NCI-H460 (cell line): ENCODE results near the gene RXRA. TPM values are rescaled to one million over a fixed set of nuclear protein-coding genes. Genes with fewer than 3 reads are reported as not detected.
A peak's percentile ranks its signal among the peaks of the same experiment; 100 is the strongest.

Source experiments
- DNase-seq: peaks from one replicate; pipeline ENCODE4 v3.0.0-alpha.2; 2016; ENCODE audit warnings: low read depth; ENCODE audit errors: extremely low read depth
- polyA plus RNA-seq: library from polyadenylated mRNA; depleted of rRNA; stranded (reverse); fragments of >200 nt; gene quantifications from 2 replicates; pipeline ENCODE4 v1.2.3, GENCODE V29; 2014; cell fraction: nucleus; rRNA removed
- total RNA-seq: library from RNA; depleted of rRNA; stranded (reverse); fragments of >200 nt; shearing (Covaris generic); gene quantifications from 2 replicates; pipeline ENCODE4 v1.2.3, GENCODE V29; 2014; rRNA removed

RXRA gene
- 29.3 and 30.5 TPM in 2 replicates for total RNA-seq
- 15.3 and 19.8 TPM in 2 replicates for polyA plus RNA-seq

DNA sequence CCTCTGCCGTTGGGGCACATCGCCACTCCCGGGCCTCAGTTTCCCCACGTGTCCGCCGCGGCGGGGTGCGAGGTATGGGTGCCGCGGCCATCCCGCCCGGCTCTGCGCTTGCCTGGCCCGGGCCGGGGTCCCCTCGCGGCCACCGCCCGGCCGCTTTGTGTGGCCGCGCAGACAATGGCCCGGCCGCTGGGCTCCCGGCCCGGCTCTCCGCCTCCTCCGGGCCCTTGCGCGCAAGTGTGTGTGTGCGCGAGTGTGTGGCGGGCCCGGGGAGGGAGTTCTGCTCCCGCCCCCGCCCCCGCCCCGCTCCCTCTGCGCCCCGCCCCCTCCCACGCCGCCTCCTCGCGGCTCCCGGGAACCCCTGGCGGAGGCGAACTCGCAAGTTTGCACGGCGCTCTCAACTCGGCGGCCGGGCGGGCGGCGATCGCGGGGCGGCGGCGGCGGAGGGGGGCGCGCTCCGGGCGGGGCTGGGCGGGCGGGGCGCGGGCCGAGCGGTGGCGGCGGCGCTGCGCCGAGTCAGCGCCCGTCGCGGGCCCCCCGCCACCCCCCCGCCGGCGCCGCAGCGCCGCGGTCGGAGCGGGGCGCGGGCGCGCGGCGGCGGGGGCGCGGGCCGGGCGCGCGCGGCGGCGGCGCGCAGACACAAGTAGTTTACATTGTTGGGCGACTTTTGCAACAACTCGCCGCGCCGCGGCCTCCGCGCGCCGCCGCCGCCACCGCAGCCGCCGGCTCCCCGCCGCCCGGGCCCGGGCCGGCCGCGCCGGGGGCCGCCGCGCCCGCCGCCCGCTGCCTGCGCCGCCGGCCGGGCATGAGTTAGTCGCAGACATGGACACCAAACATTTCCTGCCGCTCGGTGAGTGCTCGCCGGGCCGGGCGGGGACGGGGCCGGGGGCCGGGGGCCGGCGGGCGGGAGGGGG is at the start of gene RXRA:
Gene RXRA, plus strand, starts transcription at position 643 of the 911 bp plus-strand sequence. Its CDS starts 177 bp downstream, at position 820.
- DNase-seq, result peak; percentile 87

- no peak for DNase-seq
Observed at GRCh38 chr9:134278286-134278685, 48.0 kb upstream of the RXRA start.

DNA sequence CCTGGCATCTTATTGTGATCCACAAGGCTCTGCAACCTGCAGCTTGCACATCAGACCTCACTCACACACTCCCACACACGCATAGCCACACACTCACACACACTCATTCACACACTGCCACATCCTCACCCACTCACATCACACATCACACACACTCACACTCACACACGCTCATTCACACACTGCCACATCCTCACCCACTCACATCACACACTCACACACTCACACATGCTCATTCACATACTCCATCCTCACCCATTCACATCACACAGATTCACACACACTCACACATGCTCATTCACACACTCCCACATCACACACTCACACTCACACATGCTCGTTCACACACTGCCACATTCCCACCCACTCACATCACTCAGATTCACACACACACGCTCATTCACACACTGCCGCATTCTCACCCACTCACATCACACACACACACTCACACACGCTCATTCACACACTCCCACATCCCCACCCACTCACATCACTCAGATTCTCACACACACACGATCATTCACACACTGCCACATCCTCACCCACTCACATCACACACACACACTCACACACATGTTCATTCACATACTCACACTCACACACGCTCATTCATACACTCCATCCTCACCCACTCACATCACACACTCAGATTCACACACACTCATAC is 47.1 kb upstream of the RXRA start:
- no peak for DNase-seq

GRCh38 chr9:134282138-134282650 is 44.1 kb upstream of the RXRA start:
- no peak for DNase-seq

DNA sequence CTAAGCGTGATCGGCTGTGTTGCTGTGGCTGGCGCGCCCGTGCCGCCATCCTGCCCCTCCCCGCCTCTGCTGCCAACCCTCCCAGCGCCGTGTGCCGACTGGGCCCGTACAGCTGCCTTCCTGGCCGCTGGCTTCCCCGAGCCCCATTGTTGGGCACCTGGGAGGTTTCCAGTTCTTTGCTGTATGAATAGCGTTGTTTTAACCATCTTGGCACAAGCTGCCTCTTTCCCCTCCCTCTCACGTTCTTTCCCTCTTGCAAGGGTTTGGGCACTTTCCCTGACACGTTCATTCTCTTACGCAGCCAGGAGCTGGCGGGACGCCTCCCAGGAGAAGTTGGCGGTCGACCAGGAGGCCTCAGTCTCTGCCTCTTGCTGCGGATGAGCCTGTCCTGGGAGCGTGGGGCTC is 43.1 kb upstream of the RXRA start:
- DNase-seq, result no peak

DNA sequence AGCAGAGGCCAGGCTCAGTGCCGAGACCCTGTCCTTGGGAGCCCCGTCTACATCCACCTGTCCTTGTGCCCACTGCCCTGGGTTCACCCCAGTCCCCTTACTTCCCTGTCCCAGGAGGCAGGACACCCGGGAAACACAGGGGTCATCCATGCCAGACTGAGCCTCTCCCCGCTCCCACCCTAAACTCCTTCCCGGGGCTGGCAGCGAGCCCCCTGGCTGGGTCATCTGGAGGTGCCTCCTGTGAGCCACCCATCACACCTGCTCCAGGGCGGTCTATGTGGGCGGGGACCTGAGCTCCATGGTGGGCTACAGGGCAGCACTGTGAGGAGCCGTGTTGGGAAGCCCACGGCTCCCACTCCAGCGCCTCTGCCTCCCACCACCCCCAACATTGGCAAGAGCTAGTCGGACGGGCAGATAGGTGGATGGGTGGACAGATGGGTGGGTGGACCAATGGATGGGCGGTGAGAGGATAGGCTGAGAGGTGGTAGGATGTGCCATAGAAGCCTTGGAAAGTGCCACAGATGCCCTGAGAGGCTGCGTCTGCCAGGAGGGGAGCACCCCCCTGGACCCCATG is 42.5 kb upstream of the RXRA start:
- no peak for DNase-seq

- DNase-seq, result no peak
Observed at GRCh38 chr9:134284273-134284672, 42.0 kb upstream of the RXRA start.

- no peak for DNase-seq
Observed at GRCh38 chr9:134284741-134285140, 41.5 kb upstream of the RXRA start.

DNA sequence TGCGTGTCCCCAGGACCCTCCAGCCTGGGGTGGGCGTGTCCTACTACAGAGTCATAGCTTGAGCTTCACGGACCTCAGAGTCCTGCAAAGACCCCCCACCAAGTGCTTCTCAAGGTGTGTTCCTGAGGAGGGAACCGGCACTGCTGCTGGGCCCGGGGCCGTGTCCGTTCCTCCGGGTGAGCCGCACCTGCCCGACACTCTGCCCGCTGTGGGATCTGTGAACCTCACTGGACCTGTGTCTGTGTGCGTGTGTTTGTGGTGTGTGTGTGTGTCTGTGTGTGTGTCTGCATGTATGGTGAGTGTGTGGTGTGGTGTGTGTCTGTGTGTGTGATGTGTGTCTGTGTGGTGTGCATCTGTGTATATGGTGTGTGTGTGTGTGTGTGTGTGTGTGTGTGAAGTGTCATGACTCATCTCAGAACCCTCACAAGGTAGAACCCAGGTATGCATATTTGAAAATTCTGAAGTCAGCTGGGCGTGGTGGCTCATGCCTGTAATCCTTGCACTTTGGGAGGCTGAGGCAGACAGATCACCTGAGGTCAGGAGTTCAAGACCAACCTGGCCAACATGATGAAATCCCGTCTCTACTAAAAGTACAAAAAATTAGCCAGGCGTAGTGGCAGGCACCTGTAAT is 40.9 kb upstream of the RXRA start:
- no peak for DNase-seq

DNA sequence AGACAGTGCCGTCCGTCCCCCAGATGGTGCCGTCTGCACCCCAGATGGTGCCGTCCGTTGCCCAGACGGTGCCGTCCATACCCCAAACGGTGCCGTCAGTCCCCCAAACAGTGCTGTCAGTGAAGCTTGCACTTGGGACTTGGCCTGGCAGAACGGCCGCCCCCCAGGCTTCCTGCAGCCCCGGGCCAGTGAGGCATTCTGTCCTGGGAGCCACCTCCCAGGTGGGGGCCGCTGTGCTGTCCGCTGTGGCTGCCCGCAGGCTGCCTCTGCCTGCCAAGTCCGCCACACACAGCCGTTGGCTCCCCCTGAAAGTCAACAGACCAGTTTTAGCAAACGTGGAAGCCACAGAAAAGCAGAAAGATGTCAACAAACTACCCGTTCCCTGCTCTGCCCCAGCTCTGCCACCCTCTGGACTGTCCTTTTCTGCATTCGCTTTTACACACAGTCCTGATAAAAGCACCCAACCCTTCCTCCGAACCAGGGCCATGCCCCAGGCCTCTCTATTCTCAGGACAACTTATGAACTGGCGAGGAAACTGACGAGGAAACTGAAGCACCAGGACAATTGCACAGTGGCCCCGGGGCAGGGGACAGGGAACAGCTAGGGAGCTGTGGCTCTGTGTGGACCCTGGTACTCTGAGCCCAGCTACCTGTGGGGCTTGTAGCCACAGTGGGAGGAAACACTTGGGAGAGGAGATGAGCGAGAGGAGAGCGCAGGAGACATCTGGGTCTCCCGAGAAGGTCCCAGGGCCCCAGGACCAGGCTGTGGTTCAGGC is 39.6 kb upstream of the RXRA start:
- DNase-seq, result no peak

DNA sequence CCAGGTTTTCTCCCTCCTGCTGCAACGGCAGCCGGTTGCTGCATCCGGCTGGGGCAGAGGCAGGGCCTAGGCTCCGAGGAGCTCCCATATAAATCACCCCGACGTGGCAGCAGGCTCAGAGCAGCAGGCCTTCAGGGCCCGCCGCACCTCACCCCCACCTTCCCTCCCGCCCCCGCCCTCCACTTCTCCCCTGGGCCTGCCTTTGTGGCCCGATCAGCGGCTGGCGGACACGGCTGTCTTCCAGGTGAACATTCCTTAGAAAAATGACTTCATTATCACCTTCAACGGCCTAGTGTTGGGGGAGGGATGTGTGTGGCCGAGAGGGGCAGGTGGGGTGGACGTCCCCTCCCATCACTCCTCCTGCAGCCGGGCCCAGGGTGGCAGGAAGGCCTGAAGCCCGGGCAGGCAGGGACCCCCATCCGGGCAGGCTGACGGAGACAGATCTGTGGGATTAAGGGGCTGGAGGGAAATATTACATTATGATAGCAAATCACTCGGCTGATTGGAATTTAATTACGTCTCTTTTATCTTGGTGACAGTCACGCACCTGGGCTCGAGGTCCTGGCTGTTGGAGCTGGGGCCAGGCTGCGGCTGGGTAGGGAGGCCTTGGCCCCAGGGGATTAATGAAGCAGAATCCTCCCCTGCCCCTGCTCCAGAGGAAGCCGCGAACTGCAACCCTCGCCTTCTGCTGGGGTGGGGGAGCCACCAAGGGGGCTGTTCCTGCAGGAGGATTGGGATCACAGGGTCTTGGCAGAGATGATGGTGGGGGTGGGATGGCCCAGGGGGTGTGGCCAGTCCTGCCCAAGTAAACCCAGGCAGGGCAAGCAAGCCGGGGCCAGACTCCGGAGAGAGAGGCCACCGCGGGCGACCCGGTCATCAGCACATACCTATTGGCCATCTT is 38.4 kb upstream of the RXRA start:
- DNase-seq, result no peak

GRCh38 chr9:134288746-134289145 is 37.5 kb upstream of the RXRA start:
- no peak for DNase-seq

DNA sequence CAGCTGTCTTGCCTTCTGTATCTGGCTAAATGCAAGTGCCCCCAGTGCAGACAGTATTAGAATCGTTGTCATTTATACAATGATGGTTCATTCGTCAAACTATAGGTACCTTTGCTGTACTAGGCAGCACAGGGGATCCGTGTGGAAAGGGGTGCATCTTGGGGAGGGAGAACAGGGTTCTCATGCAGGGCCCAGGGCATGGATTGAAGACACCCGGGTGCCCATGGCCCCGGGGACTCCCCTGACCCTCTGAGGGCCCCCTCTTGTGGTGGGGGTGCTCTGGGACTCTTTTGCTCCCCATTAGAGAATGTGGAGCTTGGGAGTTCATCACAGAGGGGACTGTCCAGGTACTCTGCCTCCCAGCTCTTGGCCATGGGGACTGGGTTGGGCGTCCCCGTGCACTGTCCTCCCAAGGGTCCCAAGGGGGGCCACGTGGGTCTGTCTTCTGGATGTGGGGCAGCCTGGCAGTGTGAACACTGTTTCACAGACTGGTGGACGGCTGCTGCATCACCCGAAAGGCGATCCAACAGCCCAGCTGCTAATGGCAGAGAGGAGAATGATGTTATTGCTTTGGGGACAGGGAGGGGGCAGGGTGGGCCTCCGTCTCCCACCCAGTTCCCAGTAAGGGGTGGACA is 36.9 kb upstream of the RXRA start:
- DNase-seq, result no peak

DNA sequence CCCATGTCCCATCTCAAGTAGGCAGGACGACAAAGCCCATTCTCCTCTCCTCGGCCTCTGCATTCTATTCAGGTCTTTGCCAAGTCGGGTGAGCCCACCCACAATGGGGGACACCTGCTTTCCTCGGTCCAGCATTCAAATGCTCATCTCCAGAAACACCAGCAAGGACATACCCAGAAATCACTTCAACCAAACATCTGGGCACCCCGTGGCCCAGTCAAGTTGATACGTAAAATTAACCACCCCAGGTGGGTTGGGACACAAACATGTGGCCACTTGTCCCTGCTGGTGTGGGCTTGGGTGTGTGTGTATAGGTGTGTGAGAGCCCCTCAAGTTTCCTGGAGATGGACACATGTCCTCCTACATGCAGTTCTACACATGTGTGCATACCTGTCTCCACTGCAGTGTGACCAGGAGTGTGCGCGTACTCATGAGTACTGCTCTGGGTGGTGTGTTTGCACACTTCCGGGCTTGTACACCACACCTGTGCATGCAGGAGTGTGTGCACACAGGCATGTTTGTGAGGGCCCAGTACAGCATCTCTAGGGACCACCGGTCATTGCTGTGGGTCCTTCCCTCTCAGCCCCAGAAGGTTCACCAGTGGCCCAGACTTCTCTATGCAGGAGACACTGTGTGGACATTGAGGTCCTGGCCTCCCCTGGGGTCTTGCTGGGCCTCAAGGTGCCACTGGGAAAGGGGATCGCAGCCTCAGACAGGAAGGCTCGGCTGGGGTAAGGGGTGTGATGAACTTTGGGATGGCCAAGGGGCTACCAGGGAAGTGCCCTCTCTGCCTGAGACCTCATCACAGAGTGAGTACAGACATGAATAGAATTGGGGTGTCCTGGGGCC is 35.4 kb upstream of the RXRA start:
- DNase-seq, result no peak

- no peak for DNase-seq
Observed at GRCh38 chr9:134291452-134291881, 34.8 kb upstream of the RXRA start.

- DNase-seq, result no peak
Observed at GRCh38 chr9:134291961-134292871, 34.0 kb upstream of the RXRA start.
